H1 (cell line): ENCODE measurements around the gene EDEM1. TPM values are rescaled to one million over a fixed set of nuclear protein-coding genes. Genes with fewer than 3 reads are reported as not detected.

ENCODE experiments used
- CTCF ChIA-PET: fragments of 300-600 bp; sonication (Branson Sonifier 250); formaldehyde crosslinking; loops from one replicate; lab custom pipeline; 2021; ENCODE audit not compliant: partially characterized antibody; lab: Charles Lee
- POLR2A ChIA-PET: fragments of 300-600 bp; sonication (Branson Sonifier 250); formaldehyde crosslinking; loops from one replicate; lab custom pipeline; 2021; ENCODE audit warnings: inconsistent platforms; ENCODE audit not compliant: partially characterized antibody; lab: Charles Lee
- DNase-seq, 2 experiments: peaks; one replicate each; pipeline versions ENCODE4 v3.0.0 to v3.0.0-alpha.2; 2010 to 2022; ENCODE audit warnings: low spot score in 2 of 2, low read depth in 1 of 2, mixed read lengths in 1 of 2
- FAIRE-seq: peaks from 2 replicates; lab custom pipeline; 2011; peaks lifted over from hg19 to GRCh38; lab: Jason Lieb, UNC
- H2AFZ ChIP-seq: 2 replicates; pipeline ENCODE4 v1.8.1; 2012; ENCODE audit warnings: low read length, inconsistent platforms
- H2AK5ac ChIP-seq: 2 replicates; pipeline ENCODE4 v1.6.1; 2013; ENCODE audit warnings: low read depth, low read length
- H2BK120ac ChIP-seq: replicated peaks from 2 replicates; pipeline ENCODE3; 2013; ENCODE audit warnings: low read depth, low read length, inconsistent platforms
- H2BK12ac ChIP-seq: 2 replicates; pipeline ENCODE4 v1.6.1; 2013; ENCODE audit warnings: low read depth, low read length
- H2BK15ac ChIP-seq: 2 replicates; pipeline ENCODE4 v1.6.1; 2013; ENCODE audit warnings: low read length
- H2BK20ac ChIP-seq: 2 replicates; pipeline ENCODE4 v1.6.1; 2013; ENCODE audit warnings: low read length
- H2BK5ac ChIP-seq: 2 replicates; pipeline ENCODE4 v1.6.1; 2013; ENCODE audit warnings: low read depth, low read length
- H3K14ac ChIP-seq: 2 replicates; pipeline ENCODE4 v1.6.1; 2013; ENCODE audit warnings: inconsistent platforms; ENCODE audit not compliant: insufficient read length
- H3K18ac ChIP-seq: 2 replicates; pipeline ENCODE4 v1.6.1; 2013; ENCODE audit warnings: low read length; ENCODE audit errors: extremely low read depth
- H3K23ac ChIP-seq: 2 replicates; pipeline ENCODE4 v1.6.1; 2013; ENCODE audit warnings: inconsistent platforms; ENCODE audit not compliant: insufficient read length
- H3K23me2 ChIP-seq: 2 replicates; pipeline ENCODE4 v1.6.1; 2013; ENCODE audit warnings: low read depth, low read length
- H3K27ac ChIP-seq: 2 replicates; pipeline ENCODE4 v1.6.1; 2011; ENCODE audit warnings: low read depth, low read length, inconsistent platforms
- H3K27me3 ChIP-seq, 4 experiments: replicated peaks in 1 of 4; 1 replicate in 1 of 4; 2 replicates in 3 of 4; pipeline versions ENCODE4 v1.6.1 to v1.8.1; 2011 to 2013; ENCODE audit warnings: low read length in 3 of 4, mild to moderate bottlenecking in 3 of 4, inconsistent platforms in 2 of 4, mixed read lengths in 2 of 4, moderate library complexity in 1 of 4; ENCODE audit not compliant: control insufficient read depth in 3 of 4, insufficient read depth in 3 of 4; ENCODE audit errors: extremely low read depth in 1 of 4
- H3K36me3 ChIP-seq, 4 experiments: 2 replicates each; pipeline versions ENCODE4 v1.6.1 to v1.8.1; 2011 to 2013; ENCODE audit warnings: mild to moderate bottlenecking in 4 of 4, low read length in 3 of 4, moderate library complexity in 2 of 4, control low read depth in 1 of 4, inconsistent platforms in 1 of 4; ENCODE audit not compliant: insufficient read depth in 4 of 4, control insufficient read depth in 2 of 4
- H3K4ac ChIP-seq: replicated peaks from 2 replicates; pipeline ENCODE3; 2013; ENCODE audit warnings: low read length, low read depth, mixed read lengths, inconsistent platforms; ENCODE audit not compliant: insufficient read length
- H3K4me1 ChIP-seq, 4 experiments: replicated peaks in 1 of 4; 1 replicate in 1 of 4; 2 replicates in 3 of 4; pipeline versions ENCODE4 v1.6.1 to v1.8.1; 2011 to 2013; ENCODE audit warnings: low read length in 3 of 4, inconsistent platforms in 2 of 4, mixed read lengths in 1 of 4; ENCODE audit not compliant: insufficient read depth in 4 of 4, control insufficient read depth in 3 of 4
- H3K4me2 ChIP-seq, 2 experiments: 2 replicates each; pipeline versions ENCODE4 v1.6.1 to v1.8.1; 2011 to 2013; ENCODE audit warnings: low read depth in 2 of 2, low read length in 2 of 2, control low read depth in 1 of 2, inconsistent platforms in 1 of 2, mild to moderate bottlenecking in 1 of 2; ENCODE audit not compliant: insufficient read depth in 1 of 2
- H3K4me3 ChIP-seq, 4 experiments: fragments of 200-600, 300-600 bp in 1 of 4; sonication (generic), shearing (Covaris generic), sonication (Bioruptor Twin) in 1 of 4; 2 replicates each; pipeline versions ENCODE4 v1.5.1 to v1.8.1; 2011 to 2016; ENCODE audit warnings: low read length in 4 of 4, low read depth in 3 of 4, control low read depth in 2 of 4, inconsistent platforms in 2 of 4, mild to moderate bottlenecking in 2 of 4, mixed read lengths in 1 of 4, moderate library complexity in 1 of 4; ENCODE audit not compliant: insufficient read depth in 2 of 4; ENCODE audit errors: extremely low read depth in 1 of 4
- H3K56ac ChIP-seq: replicated peaks from 2 replicates; pipeline ENCODE3; 2013; ENCODE audit warnings: low read depth, mild to moderate bottlenecking, mixed read lengths, low read length, inconsistent platforms; ENCODE audit not compliant: insufficient read length
- H3K79me1 ChIP-seq: 2 replicates; pipeline ENCODE4 v1.6.1; 2013; ENCODE audit warnings: low read depth, low read length, control low read depth
- H3K79me2 ChIP-seq, 2 experiments: 2 replicates each; pipeline versions ENCODE4 v1.6.1 to v1.8.1; 2012 to 2013; ENCODE audit warnings: low read length in 2 of 2, mild to moderate bottlenecking in 2 of 2, inconsistent platforms in 1 of 2; ENCODE audit not compliant: insufficient read depth in 2 of 2, control insufficient read depth in 1 of 2
- H3K9ac ChIP-seq, 4 experiments: replicated peaks in 1 of 4; 1 replicate in 1 of 4; 2 replicates in 3 of 4; pipeline versions ENCODE4 v1.6.1 to v1.8.1; 2011 to 2013; ENCODE audit warnings: low read depth in 3 of 4, low read length in 3 of 4, control low read depth in 2 of 4, mild to moderate bottlenecking in 2 of 4, moderate library complexity in 2 of 4, inconsistent platforms in 1 of 4; ENCODE audit errors: extremely low read depth in 1 of 4
- H3K9me3 ChIP-seq, 2 experiments: 2 replicates each; pipeline versions ENCODE4 v1.6.1 to v1.8.1; 2012 to 2013; ENCODE audit warnings: mild to moderate bottlenecking in 2 of 2, moderate library complexity in 2 of 2, control low read depth in 1 of 2, inconsistent platforms in 1 of 2, low read depth in 1 of 2, low read length in 1 of 2, mixed read lengths in 1 of 2; ENCODE audit not compliant: insufficient read depth in 2 of 2
- H4K20me1 ChIP-seq, 2 experiments: replicated peaks in 1 of 2; 2 replicates each; pipeline versions ENCODE3 to v1.8.1; 2011 to 2013; ENCODE audit warnings: inconsistent platforms in 2 of 2, low read length in 2 of 2, mild to moderate bottlenecking in 1 of 2; ENCODE audit not compliant: insufficient read depth in 2 of 2, control insufficient read depth in 1 of 2
- H4K5ac ChIP-seq: 2 replicates; pipeline ENCODE4 v1.6.1; 2013; ENCODE audit warnings: low read length, low read depth, mixed read lengths, inconsistent platforms; ENCODE audit not compliant: insufficient read length
- H4K8ac ChIP-seq: 2 replicates; pipeline ENCODE4 v1.8.0; 2013; ENCODE audit warnings: mild to moderate bottlenecking, moderate library complexity, low read length, inconsistent platforms; ENCODE audit not compliant: insufficient read depth; ENCODE audit errors: extremely low read depth
- H4K91ac ChIP-seq: replicated peaks from 2 replicates; pipeline ENCODE3; 2013; ENCODE audit warnings: low read length, mixed read lengths, inconsistent platforms; ENCODE audit not compliant: insufficient read length
- EP300 ChIP-seq, 2 experiments: IDR thresholded peaks; 1 replicate in 1 of 2; 2 replicates in 1 of 2; pipeline ENCODE4 v1.6.1; 2011 to 2012; ENCODE audit warnings: low read depth in 2 of 2, low read length in 2 of 2, mild to moderate bottlenecking in 2 of 2, borderline replicate concordance in 1 of 2, inconsistent platforms in 1 of 2, moderate library complexity in 1 of 2
- WGBS, 2 experiments: shearing (Covaris generic) in 1 of 2; methylation state at CpG; one replicate each; pipeline versions ENCODE4 v1.1.6 to v1.1.7; 2013 to 2015; ENCODE audit warnings: low lambda C conversion rate in 2 of 2, mixed read lengths in 2 of 2, inconsistent platforms in 1 of 2, low coverage in 1 of 2, missing lambda C conversion rate in 1 of 2; ENCODE audit not compliant: insufficient replicate concordance in 2 of 2, insufficient coverage in 1 of 2, insufficient read length in 1 of 2; ENCODE audit errors: extremely low coverage in 1 of 2, missing lambda C conversion rate in 1 of 2; 5-methylcytosine and 5-hydroxymethylcytosine counted together
- polyA plus RNA-seq, 7 experiments: library from polyadenylated mRNA; depleted of rRNA in 3 of 7; stranded (reverse) in 5 of 7; unstranded in 2 of 7; fragments of >200 nt in 5 of 7; fragments of 200-250 nt in 2 of 7; gene quantifications; 1 replicate in 5 of 7; 2 replicates in 1 of 7; 4 replicates in 1 of 7; pipeline versions ENCODE4 v1.2.1 to v1.2.3, GENCODE V29; 2011 to 2013; ENCODE audit warnings: missing spikeins in 2 of 7, mixed read lengths in 2 of 7
- total RNA-seq: library from RNA; stranded (reverse); fragmentation: NEBNext Ultra II Directional; extraction: Animal tissue kit (Norgen Biotek cat#: 25700); gene quantifications from 2 replicates; pipeline ENCODE4 v1.2.1, GENCODE V29; 2021

EDEM1 gene
- total and polyA plus RNA-seq, 2 of the 8 experiments (the other 6 are each of a cell fraction or from before 2014, with no cell fraction given): 4.8 to 16.4 TPM

- H2AK5ac ChIP-seq: no peak overlapping the region
- H3K56ac ChIP-seq: no peak overlapping the region
- no peak overlapping the region for H2BK5ac ChIP-seq
- FAIRE-seq (no peak), DNase-seq (no peak)
- H4K5ac ChIP-seq: no peak overlapping the region
- H3K27ac ChIP-seq: no peak overlapping the region
- no peaks in the 10 kb centered on the region for H3K4me1 ChIP-seq
- WGBS, 2 experiments: 88% methylated on average over 7 of the region's 7 CpGs; no CpG with 5 or more reads in 1 of the 2 experiments
- no peaks in the 10 kb centered on the region for H3K79me2 ChIP-seq
- H4K91ac ChIP-seq: no peak overlapping the region
- H3K27me3 ChIP-seq: no peaks in the 10 kb centered on the region
- H3K14ac ChIP-seq: no peak overlapping the region
- H4K20me1 ChIP-seq: no peaks in the 10 kb centered on the region
- no peak overlapping the region for H2BK15ac ChIP-seq
- H3K9ac ChIP-seq: no peak overlapping the region
- H2BK20ac ChIP-seq: no peak overlapping the region
- ChIA-PET POLR2A (no interaction called here), CTCF (no interaction called here)
- no peaks in the 10 kb centered on the region for H3K79me1 ChIP-seq
- no peak overlapping the region for H2BK12ac ChIP-seq
- H3K9me3 ChIP-seq: no peaks in the 10 kb centered on the region
- H3K4me2 ChIP-seq: no peak overlapping the region
- H3K18ac ChIP-seq: no peak overlapping the region
- no peaks in the 10 kb centered on the region for H3K23me2 ChIP-seq
- no peak overlapping the region for H2AFZ ChIP-seq
- no peak overlapping the region for H3K4ac ChIP-seq
- no peak overlapping the region for H2BK120ac ChIP-seq
- no peak overlapping the region for H3K23ac ChIP-seq
- no peak overlapping the region for H4K8ac ChIP-seq
- H3K4me3 ChIP-seq: no peak overlapping the region
- TF ChIP-seq EP300 (IDR thresholded peaks at IDR 0.05; ENCODE audit: borderline replicate concordance in 1 of 2, low read depth in 2 of 2, low read length in 2 of 2): no peak
- no peaks in the 10 kb centered on the region for H3K36me3 ChIP-seq
These were observed 77.6 kb downstream of the EDEM1 start for GRCh38 chr3:5264896-5265770.
